Ishikawa (cell line): ENCODE results near the gene RHCG.

Source experiments
- CREB1 ChIP-seq: IDR thresholded peaks from 2 replicates; pipeline ENCODE4 v1.6.1; 2012; ENCODE audit warnings: low read depth
- EGR1 ChIP-seq: IDR thresholded peaks from 2 replicates; pipeline ENCODE4 v1.6.1; 2012
- MAX ChIP-seq: IDR thresholded peaks from 2 replicates; pipeline ENCODE4 v1.6.1; 2012
- TAF1 ChIP-seq: IDR thresholded peaks from 2 replicates; pipeline ENCODE4 v1.6.1; 2012; ENCODE audit warnings: low read depth, mild to moderate bottlenecking
- TCF12 ChIP-seq: IDR thresholded peaks from 2 replicates; pipeline ENCODE4 v1.6.1; 2012; ENCODE audit warnings: low read depth
- TEAD4 ChIP-seq: IDR thresholded peaks from 2 replicates; pipeline ENCODE4 v1.6.1; 2012
- ZBTB7A ChIP-seq: IDR thresholded peaks from 2 replicates; pipeline ENCODE4 v1.6.1; 2012; ENCODE audit warnings: low read depth
- TF ChIP-seq, protein P1 (sequence below): IDR thresholded peaks from 2 replicates; pipeline ENCODE4 v1.6.1; 2012; ENCODE audit warnings: low read depth, mild to moderate bottlenecking
- TF ChIP-seq, protein P2 (sequence below): IDR thresholded peaks from 2 replicates; pipeline ENCODE4 v1.6.1; 2012

DNA sequence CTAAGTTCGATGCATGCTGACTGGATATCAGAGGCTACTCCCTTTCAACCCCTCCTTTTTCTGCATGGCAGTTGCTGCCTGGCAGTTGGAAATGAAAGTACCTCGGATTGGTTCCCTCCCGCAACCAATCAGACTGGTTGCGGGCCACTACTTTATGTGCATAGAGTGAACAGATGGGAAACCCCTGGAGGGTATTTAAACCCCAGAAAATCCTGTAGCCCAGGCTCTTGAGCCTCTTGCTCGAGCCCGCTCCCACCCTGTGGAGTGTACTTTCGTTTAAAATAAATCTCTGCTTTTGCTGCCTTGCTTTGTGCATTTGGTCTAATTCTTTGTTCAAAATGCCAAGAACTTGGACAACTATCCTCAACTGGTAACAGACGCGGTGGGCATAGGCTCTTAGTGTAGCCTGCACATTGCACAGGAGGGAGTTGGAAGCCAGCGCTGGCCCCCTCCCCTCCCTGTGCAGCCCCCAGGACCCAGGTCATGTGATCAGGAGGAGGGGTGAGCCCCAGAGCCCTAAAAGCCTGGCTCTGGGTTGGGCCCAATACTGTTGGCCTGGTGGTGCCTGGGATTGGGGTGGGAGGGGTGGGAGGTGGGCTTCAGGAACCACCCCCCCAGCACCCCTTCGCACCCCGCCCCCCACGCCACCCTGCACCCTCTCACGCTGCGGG is 26.8 kb downstream of the RHCG start:
- TF ChIP-seq EGR1: no peak
- TF ChIP-seq, protein P1, sequence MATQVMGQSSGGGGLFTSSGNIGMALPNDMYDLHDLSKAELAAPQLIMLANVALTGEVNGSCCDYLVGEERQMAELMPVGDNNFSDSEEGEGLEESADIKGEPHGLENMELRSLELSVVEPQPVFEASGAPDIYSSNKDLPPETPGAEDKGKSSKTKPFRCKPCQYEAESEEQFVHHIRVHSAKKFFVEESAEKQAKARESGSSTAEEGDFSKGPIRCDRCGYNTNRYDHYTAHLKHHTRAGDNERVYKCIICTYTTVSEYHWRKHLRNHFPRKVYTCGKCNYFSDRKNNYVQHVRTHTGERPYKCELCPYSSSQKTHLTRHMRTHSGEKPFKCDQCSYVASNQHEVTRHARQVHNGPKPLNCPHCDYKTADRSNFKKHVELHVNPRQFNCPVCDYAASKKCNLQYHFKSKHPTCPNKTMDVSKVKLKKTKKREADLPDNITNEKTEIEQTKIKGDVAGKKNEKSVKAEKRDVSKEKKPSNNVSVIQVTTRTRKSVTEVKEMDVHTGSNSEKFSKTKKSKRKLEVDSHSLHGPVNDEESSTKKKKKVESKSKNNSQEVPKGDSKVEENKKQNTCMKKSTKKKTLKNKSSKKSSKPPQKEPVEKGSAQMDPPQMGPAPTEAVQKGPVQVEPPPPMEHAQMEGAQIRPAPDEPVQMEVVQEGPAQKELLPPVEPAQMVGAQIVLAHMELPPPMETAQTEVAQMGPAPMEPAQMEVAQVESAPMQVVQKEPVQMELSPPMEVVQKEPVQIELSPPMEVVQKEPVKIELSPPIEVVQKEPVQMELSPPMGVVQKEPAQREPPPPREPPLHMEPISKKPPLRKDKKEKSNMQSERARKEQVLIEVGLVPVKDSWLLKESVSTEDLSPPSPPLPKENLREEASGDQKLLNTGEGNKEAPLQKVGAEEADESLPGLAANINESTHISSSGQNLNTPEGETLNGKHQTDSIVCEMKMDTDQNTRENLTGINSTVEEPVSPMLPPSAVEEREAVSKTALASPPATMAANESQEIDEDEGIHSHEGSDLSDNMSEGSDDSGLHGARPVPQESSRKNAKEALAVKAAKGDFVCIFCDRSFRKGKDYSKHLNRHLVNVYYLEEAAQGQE: no peak
- no peak; the same call in 1 of the 2 replicates for TF ChIP-seq ZBTB7A
- TF ChIP-seq MAX: no peak
- TF ChIP-seq TAF1: no peak
- TF ChIP-seq TEAD4: no peak
- no peak for TF ChIP-seq TCF12
- TF ChIP-seq, protein P2, sequence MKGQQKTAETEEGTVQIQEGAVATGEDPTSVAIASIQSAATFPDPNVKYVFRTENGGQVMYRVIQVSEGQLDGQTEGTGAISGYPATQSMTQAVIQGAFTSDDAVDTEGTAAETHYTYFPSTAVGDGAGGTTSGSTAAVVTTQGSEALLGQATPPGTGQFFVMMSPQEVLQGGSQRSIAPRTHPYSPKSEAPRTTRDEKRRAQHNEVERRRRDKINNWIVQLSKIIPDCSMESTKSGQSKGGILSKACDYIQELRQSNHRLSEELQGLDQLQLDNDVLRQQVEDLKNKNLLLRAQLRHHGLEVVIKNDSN: no peak
- TF ChIP-seq CREB1: no peak
